Ovary (tissue), 9 donors: ENCODE measurements around the gene KSR1. TPM values are rescaled to one million over a fixed set of nuclear protein-coding genes. Genes with fewer than 3 reads are reported as not detected.

Experiments used
- DNase-seq, 5 donors: peaks; one replicate each; pipeline ENCODE4 v3.0.0-alpha.2; 2019 to 2020
- H3K27ac ChIP-seq, 2 donors: fragments of 200-600 bp; one replicate each; pipeline versions ENCODE4 v1.5.1 to v1.8.0; 2019 to 2022
- H3K27me3 ChIP-seq: fragments of 200-600 bp; one replicate; pipeline ENCODE4 v1.8.0; 2022
- H3K36me3 ChIP-seq: fragments of 200-600 bp; sonication (generic); one replicate; pipeline ENCODE4 v1.5.1; 2019
- H3K4me1 ChIP-seq: one replicate; pipeline ENCODE4 v1.8.1; 2013; ENCODE audit warnings: mild to moderate bottlenecking, moderate library complexity; ENCODE audit not compliant: insufficient read depth
- H3K4me3 ChIP-seq: fragments of 200-600 bp; sonication (generic); one replicate; pipeline ENCODE4 v1.5.1; 2017
- H3K9me3 ChIP-seq, 2 donors: fragments of 200-600 bp in 1 of 2; sonication (generic) in 1 of 2; one replicate each; pipeline versions ENCODE4 v1.5.1 to v1.8.1; 2013 to 2019; ENCODE audit warnings: mild to moderate bottlenecking in 1 of 2, moderate library complexity in 1 of 2
- EP300 ChIP-seq: sonication (generic); formaldehyde crosslinking; IDR thresholded peaks from one replicate; pipeline ENCODE4 v1.6.1; 2017; ENCODE audit warnings: antibody characterized with exemption
- POLR2A ChIP-seq: fragments of 450-650 bp; IDR thresholded peaks from one replicate; pipeline ENCODE4 v1.6.1; 2017; ENCODE audit warnings: antibody characterized with exemption, mild to moderate bottlenecking, moderate library complexity
- WGBS, 3 donors: extraction: QIAGEN DNeasy Blood & Tissue Kit in 1 of 3; methylation state at CpG; one replicate each; pipeline versions ENCODE4 v1.1.5 to v1.1.7; 2013 to 2017; 5-methylcytosine and 5-hydroxymethylcytosine counted together
- intact Hi-C, 4 donors: fragments of 100-400 bp; cut with DNase I; formaldehyde crosslinking; loops; one replicate each; pipeline versions ENCODE4 v1.11.0 to v1.15.1; 2022 to 2023
- polyA plus RNA-seq, 2 donors: library from polyadenylated mRNA; stranded (reverse); fragments of 200-250 nt in 1 of 2; fragments of 350-450 nt in 1 of 2; fragmentation: Illumina TruSeq in 1 of 2; extraction: RNeasy Lipid Tissue Mini Kit (QIAGEN cat#74804) in 1 of 2; gene quantifications; one replicate each; pipeline ENCODE4 v1.2.3, GENCODE V29; 2013 to 2014
- total RNA-seq, 7 donors: library from RNA; depleted of rRNA in 2 of 7; stranded (reverse); fragments of >200 nt in 2 of 7; fragmentation: NEBNext Ultra II Directional in 3 of 7; extraction: Animal tissue kit (Norgen Biotek cat#: 25700) in 3 of 7; gene quantifications; one replicate each; pipeline versions ENCODE4 v1.1.0 to v1.2.4, GENCODE V29; 2016 to 2023
- TF ChIP-seq, protein P1 (sequence below), 3 donors: fragments of 450-650 bp in 2 of 3; fragments of 200-600 bp in 1 of 3; IDR thresholded peaks; one replicate each; pipeline versions ENCODE4 v1.5.1 to v1.8.0; 2016 to 2022; ENCODE audit warnings: antibody characterized with exemption in 3 of 3, mild to moderate bottlenecking in 1 of 3
- donor health status: DM: no; HTN: no; CAD: no; lungs with moderate emphysema.
- donor health status: DM: no; HTN: no; CAD: no.
- donor health status: Bipolar disorder and iron deficiency.
- donor health status: DM: yes; HTN: yes; CAD: no.
- donor health status: DM: no; HTN: no; CAD: no.
- donor health status: DM: yes; HTN: yes; CAD: no.

KSR1 gene
- total and polyA plus RNA-seq, 9 donors: 27.7 to 84.8 (median 39.5) TPM

DNA sequence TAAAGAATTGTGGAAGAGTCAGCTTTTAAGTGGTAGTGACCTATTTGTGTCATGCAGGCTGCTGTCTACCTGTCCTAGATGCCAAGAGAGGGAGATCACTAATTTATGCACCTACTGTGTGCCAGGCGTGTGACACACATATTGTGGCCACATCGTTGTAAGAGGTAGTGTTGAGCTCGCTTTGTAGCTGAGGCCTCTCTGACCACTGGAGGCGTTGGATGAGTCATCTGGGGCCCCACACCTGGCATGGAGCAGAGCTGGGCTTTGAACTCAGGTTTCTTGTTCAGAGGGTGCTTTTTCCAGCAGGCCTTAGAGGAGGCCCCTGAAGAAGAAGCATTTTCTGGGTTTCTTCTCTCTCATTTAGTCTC lies 122.5 kb downstream of the KSR1 start:
- TF ChIP-seq POLR2A (no peak), EP300 (no peak)
- TF ChIP-seq, protein P1, sequence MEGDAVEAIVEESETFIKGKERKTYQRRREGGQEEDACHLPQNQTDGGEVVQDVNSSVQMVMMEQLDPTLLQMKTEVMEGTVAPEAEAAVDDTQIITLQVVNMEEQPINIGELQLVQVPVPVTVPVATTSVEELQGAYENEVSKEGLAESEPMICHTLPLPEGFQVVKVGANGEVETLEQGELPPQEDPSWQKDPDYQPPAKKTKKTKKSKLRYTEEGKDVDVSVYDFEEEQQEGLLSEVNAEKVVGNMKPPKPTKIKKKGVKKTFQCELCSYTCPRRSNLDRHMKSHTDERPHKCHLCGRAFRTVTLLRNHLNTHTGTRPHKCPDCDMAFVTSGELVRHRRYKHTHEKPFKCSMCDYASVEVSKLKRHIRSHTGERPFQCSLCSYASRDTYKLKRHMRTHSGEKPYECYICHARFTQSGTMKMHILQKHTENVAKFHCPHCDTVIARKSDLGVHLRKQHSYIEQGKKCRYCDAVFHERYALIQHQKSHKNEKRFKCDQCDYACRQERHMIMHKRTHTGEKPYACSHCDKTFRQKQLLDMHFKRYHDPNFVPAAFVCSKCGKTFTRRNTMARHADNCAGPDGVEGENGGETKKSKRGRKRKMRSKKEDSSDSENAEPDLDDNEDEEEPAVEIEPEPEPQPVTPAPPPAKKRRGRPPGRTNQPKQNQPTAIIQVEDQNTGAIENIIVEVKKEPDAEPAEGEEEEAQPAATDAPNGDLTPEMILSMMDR (IDR thresholded peaks at IDR 0.05): no peak
- H3K4me1 ChIP-seq: peaks cover 8% of the 10 kb centered on the region
- no peak for DNase-seq
- H3K36me3 ChIP-seq: no peaks in the 10 kb centered on the region
- intact Hi-C loops: no loop called here
- H3K27ac ChIP-seq: no peak overlapping the region
- 80 to 89% (median 87%) methylated on average over 4 of the region's 4 CpGs for WGBS, 3 donors
- H3K4me3 ChIP-seq: no peak overlapping the region
- H3K9me3 ChIP-seq: no peaks in the 10 kb centered on the region
- no peaks in the 10 kb centered on the region for H3K27me3 ChIP-seq

DNA sequence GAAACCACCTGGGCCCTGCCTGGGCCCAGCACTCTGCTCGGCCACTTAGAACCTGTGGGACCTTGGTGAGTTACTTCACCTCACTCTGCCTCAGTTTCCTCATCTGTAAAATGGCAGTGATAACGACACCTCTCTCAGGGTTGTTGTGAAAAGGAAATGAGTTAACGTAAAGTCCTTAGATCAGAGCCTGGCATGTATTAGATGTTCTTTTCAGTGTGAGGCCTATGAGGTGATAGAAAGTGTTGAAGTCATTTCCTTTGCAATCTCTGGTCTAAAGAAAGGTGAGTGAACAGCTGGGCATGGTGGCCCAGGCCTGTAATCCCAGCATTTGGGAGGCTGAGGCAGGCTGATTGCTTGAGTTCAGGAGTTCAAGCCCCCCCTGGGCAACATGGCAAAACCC lies 123.1 kb downstream of the KSR1 start:
- TF ChIP-seq EP300: no peak
- no peak for TF ChIP-seq POLR2A
- TF ChIP-seq, protein P1 (IDR thresholded peaks at IDR 0.05): no peak
- Histone ChIP-seq H3K4me3 (no peak overlapping the region), H3K36me3 (no peaks in the 10 kb centered on the region), H3K27me3 (no peaks in the 10 kb centered on the region), H3K4me1 (peaks cover 6% of the 10 kb centered on the region), H3K27ac (no peak overlapping the region), H3K9me3 (no peaks in the 10 kb centered on the region)
- intact Hi-C loops: no loop called here
- 90 to 97% (median 95%) methylated on average over 3 of the region's 3 CpGs for WGBS, 3 donors
- no peak for DNase-seq

DNA sequence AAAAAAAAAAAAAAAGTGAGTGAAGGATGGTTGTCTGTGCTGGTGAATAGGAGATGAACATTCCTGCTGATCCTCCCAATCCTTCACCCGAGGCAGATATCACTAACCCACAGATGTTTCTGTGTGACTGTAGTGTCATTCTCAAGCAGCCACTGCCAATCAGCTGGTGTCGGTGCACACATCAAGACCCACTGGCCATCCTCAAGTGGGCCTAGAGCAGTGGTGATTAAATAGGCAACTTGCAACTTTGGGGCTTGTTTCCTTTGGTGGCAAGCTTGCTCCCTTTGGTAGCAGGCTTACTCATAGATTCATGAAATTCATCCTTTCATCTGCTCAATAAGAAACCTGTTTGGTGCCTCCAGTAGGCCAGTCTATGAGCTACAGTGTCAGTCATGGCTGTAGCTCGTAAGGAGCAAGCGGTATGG lies 123.7 kb downstream of the KSR1 start:
- WGBS, 3 donors: 88 to 96% (median 94%) methylated on average over 4 of the region's 4 CpGs
- intact Hi-C loops: no loop called here
- Histone ChIP-seq H3K36me3 (no peaks in the 10 kb centered on the region), H3K27me3 (no peaks in the 10 kb centered on the region), H3K4me3 (no peak overlapping the region), H3K4me1 (peaks cover 6% of the 10 kb centered on the region), H3K9me3 (no peaks in the 10 kb centered on the region), H3K27ac (no peak overlapping the region)
- no peak for DNase-seq
- TF ChIP-seq, protein P1 (IDR thresholded peaks at IDR 0.05): no peak
- TF ChIP-seq EP300: no peak
- no peak for TF ChIP-seq POLR2A

DNA sequence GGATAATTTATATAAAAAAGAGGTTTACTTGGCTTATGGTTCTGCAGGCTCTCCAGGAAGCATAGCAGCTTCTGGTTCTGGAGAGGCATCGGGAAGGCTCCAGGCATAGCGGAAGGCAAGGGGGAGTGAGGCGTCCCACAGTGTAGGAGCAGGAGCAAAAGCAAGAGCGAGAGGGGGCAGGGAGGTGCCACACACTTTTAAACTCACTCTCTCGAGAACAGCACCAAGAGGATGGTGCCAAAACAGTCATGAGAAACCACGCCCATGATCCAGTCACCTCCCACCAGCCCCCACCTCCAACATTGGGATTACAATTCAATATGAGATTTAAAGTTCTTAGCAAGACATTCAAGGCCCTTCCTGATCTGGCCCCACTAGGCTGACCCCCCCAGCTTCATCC lies 124.8 kb downstream of the KSR1 start:
- no peak for DNase-seq
- intact Hi-C loops: no loop called here
- H3K4me1 ChIP-seq: peaks cover 6% of the 10 kb centered on the region
- no peaks in the 10 kb centered on the region for H3K36me3 ChIP-seq
- H3K27ac ChIP-seq: no peak overlapping the region
- H3K9me3 ChIP-seq: no peaks in the 10 kb centered on the region
- no peaks in the 10 kb centered on the region for H3K27me3 ChIP-seq
- WGBS, 3 donors: 87 to 92% (median 90%) methylated on average over 6 of the region's 6 CpGs
- no peak overlapping the region for H3K4me3 ChIP-seq
- no peak for TF ChIP-seq POLR2A
- TF ChIP-seq EP300: no peak
- TF ChIP-seq, protein P1 (IDR thresholded peaks at IDR 0.05): no peak

DNA sequence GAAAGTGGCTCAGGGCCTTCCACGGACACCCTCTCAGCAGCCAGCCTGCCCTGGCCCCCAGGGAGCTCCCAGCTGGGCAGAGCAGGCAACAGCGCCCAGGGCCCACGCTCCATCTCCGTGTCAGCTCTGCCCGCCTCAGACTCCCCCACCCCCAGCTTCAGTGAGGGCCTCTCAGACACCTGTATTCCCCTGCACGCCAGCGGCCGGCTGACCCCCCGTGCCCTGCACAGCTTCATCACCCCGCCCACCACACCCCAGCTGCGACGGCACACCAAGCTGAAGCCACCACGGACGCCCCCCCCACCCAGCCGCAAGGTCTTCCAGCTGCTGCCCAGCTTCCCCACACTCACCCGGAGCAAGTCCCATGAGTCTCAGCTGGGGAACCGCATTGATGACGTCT lies 126.4 kb downstream of the KSR1 start:
- WGBS, 3 donors: 86 to 94% (median 87%) methylated on average over 14 to 18 of the region's 18 CpGs
- H3K36me3 ChIP-seq: no peaks in the 10 kb centered on the region
- no peak for DNase-seq
- H3K4me1 ChIP-seq: peaks cover 2% of the 10 kb centered on the region
- no peaks in the 10 kb centered on the region for H3K27me3 ChIP-seq
- TF ChIP-seq EP300 (no peak), POLR2A (no peak)
- TF ChIP-seq, protein P1 (IDR thresholded peaks at IDR 0.05): no peak
- intact Hi-C loops: no loop called here
- no peak overlapping the region for H3K27ac ChIP-seq
- H3K9me3 ChIP-seq: no peaks in the 10 kb centered on the region
- no peak overlapping the region for H3K4me3 ChIP-seq
